Measurements from ENCODE around the gene SPINK1. TPM values are rescaled to one million over a fixed set of nuclear protein-coding genes. Genes with fewer than 3 reads are reported as not detected.

SPINK1 gene
- polyA plus RNA-seq, 2 of the 4 experiments (the other 2 are of a cell fraction): 0.22 TPM; not detected in 1

GRCh38 chr5:147819261-147819770 is 12.2 kb downstream of the SPINK1 start:
- no peak for DNase-seq (ENCODE audit: low read depth in 1 of 2, low spot score in 1 of 2)
- ChIA-PET POLR2A (no interaction called here), CTCF (interaction anchor here (1.4 kb wide), 1 partner anchor 191 kb away, joined by 5 read pairs; no protein-coding TSS in a partner anchor)
- ATAC-seq: no peak
- Histone ChIP-seq H3K4me1 (no peaks in the 10 kb centered on the region), H3K9me3 (no peaks in the 10 kb centered on the region; the same call in 2 of the 3 replicates), H3K27ac (no peak overlapping the region), H3K4me3 (no peak overlapping the region), H3K4me2 (no peak overlapping the region)
- 6% methylated on average over 1 of the region's 1 CpG for WGBS (ENCODE audit: missing lambda C conversion rate)
- no peak for TF ChIP-seq SREBF2 (IDR thresholded peaks at IDR 0.05)
- TF ChIP-seq, protein P1, sequence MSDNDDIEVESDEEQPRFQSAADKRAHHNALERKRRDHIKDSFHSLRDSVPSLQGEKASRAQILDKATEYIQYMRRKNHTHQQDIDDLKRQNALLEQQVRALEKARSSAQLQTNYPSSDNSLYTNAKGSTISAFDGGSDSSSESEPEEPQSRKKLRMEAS (IDR thresholded peaks at IDR 0.05): no peak
- TF ChIP-seq, protein P2, sequence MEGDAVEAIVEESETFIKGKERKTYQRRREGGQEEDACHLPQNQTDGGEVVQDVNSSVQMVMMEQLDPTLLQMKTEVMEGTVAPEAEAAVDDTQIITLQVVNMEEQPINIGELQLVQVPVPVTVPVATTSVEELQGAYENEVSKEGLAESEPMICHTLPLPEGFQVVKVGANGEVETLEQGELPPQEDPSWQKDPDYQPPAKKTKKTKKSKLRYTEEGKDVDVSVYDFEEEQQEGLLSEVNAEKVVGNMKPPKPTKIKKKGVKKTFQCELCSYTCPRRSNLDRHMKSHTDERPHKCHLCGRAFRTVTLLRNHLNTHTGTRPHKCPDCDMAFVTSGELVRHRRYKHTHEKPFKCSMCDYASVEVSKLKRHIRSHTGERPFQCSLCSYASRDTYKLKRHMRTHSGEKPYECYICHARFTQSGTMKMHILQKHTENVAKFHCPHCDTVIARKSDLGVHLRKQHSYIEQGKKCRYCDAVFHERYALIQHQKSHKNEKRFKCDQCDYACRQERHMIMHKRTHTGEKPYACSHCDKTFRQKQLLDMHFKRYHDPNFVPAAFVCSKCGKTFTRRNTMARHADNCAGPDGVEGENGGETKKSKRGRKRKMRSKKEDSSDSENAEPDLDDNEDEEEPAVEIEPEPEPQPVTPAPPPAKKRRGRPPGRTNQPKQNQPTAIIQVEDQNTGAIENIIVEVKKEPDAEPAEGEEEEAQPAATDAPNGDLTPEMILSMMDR (IDR thresholded peaks at IDR 0.05): no peak
- TF ChIP-seq, protein P3, sequence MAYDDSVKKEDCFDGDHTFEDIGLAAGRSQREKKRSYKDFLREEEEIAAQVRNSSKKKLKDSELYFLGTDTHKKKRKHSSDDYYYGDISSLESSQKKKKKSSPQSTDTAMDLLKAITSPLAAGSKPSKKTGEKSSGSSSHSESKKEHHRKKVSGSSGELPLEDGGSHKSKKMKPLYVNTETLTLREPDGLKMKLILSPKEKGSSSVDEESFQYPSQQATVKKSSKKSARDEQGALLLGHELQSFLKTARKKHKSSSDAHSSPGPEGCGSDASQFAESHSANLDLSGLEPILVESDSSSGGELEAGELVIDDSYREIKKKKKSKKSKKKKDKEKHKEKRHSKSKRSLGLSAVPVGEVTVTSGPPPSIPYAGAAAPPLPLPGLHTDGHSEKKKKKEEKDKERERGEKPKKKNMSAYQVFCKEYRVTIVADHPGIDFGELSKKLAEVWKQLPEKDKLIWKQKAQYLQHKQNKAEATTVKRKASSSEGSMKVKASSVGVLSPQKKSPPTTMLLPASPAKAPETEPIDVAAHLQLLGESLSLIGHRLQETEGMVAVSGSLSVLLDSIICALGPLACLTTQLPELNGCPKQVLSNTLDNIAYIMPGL (CRISPR knock-in tag; IDR thresholded peaks at IDR 0.05; ENCODE audit: borderline replicate concordance): no peak
- TF ChIP-seq, protein P4, sequence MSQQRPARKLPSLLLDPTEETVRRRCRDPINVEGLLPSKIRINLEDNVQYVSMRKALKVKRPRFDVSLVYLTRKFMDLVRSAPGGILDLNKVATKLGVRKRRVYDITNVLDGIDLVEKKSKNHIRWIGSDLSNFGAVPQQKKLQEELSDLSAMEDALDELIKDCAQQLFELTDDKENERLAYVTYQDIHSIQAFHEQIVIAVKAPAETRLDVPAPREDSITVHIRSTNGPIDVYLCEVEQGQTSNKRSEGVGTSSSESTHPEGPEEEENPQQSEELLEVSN (IDR thresholded peaks at IDR 0.05; ENCODE audit: borderline replicate concordance, low read depth): no peak
- TF ChIP-seq CBX8 (IDR thresholded peaks at IDR 0.05): no peak
- no peak for TF ChIP-seq ESRRA (IDR thresholded peaks at IDR 0.05; ENCODE audit: borderline replicate concordance, low read length)
- TF ChIP-seq EHF (CRISPR knock-in tag; IDR thresholded peaks at IDR 0.05): no peak
- no peak for TF ChIP-seq MAZ (IDR thresholded peaks at IDR 0.05; ENCODE audit: borderline replicate concordance, low read depth, low read length)
- no peak for TF ChIP-seq TFCP2L1 (CRISPR knock-in tag; IDR thresholded peaks at IDR 0.05)
- TF ChIP-seq EP300 (IDR thresholded peaks at IDR 0.05): no peak
- no peak for TF ChIP-seq PBX3 (IDR thresholded peaks at IDR 0.05)
- FAIRE-seq: no peak

- peak in 1 of 2 experiments; percentile 13; a peak in 1 of 6 replicates for ATAC-seq
- ChIA-PET POLR2A (no interaction called here), CTCF (interaction anchor here (1.4 kb wide), 1 partner anchor 190 kb away, joined by 5 read pairs; no protein-coding TSS in a partner anchor)
- Histone ChIP-seq H3K4me2 (no peak overlapping the region), H3K27ac (no peak overlapping the region), H3K9me3 (no peaks in the 10 kb centered on the region; the same call in 2 of the 3 replicates), H3K4me3 (no peak overlapping the region), H3K4me1 (no peaks in the 10 kb centered on the region)
- no peak for DNase-seq (ENCODE audit: low read depth in 1 of 2, low spot score in 1 of 2)
- 24% methylated on average over 1 of the region's 1 CpG for WGBS (ENCODE audit: missing lambda C conversion rate)
- FAIRE-seq: no peak
- no peak for TF ChIP-seq ATOH8 (CRISPR knock-in tag; IDR thresholded peaks at IDR 0.05; ENCODE audit: low read depth)
- no peak for TF ChIP-seq TP53 (CRISPR knock-in tag; IDR thresholded peaks at IDR 0.05)
- TF ChIP-seq KDM5A (IDR thresholded peaks at IDR 0.05): no peak
- TF ChIP-seq, protein P4 (IDR thresholded peaks at IDR 0.05; ENCODE audit: borderline replicate concordance, low read depth): no peak
- TF ChIP-seq HOXB13 (CRISPR knock-in tag; IDR thresholded peaks at IDR 0.05; ENCODE audit: low read depth): no peak
- no peak for TF ChIP-seq MYC (IDR thresholded peaks at IDR 0.05; ENCODE audit: borderline replicate concordance, low read length)
- TF ChIP-seq CBX2 (IDR thresholded peaks at IDR 0.05; ENCODE audit: borderline replicate concordance, low read depth): no peak
- TF ChIP-seq, protein P5, sequence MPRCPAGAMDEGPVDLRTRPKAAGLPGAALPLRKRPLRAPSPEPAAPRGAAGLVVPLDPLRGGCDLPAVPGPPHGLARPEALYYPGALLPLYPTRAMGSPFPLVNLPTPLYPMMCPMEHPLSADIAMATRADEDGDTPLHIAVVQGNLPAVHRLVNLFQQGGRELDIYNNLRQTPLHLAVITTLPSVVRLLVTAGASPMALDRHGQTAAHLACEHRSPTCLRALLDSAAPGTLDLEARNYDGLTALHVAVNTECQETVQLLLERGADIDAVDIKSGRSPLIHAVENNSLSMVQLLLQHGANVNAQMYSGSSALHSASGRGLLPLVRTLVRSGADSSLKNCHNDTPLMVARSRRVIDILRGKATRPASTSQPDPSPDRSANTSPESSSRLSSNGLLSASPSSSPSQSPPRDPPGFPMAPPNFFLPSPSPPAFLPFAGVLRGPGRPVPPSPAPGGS (IDR thresholded peaks at IDR 0.05): no peak
- no peak for TF ChIP-seq EHMT2 (IDR thresholded peaks at IDR 0.05; ENCODE audit: low read depth)
- TF ChIP-seq, protein P3 (CRISPR knock-in tag; IDR thresholded peaks at IDR 0.05; ENCODE audit: borderline replicate concordance): no peak
- no peak for TF ChIP-seq HES2 (IDR thresholded peaks at IDR 0.05)
- TF ChIP-seq POLR2AphosphoS2 (conservative IDR thresholded peaks at IDR 0.05; ENCODE audit: low read length): no peak
- TF ChIP-seq TFCP2L1 (CRISPR knock-in tag; IDR thresholded peaks at IDR 0.05): no peak
- no peak for TF ChIP-seq KDM1A (IDR thresholded peaks at IDR 0.05; ENCODE audit: low read depth)
- TF ChIP-seq EP300 (IDR thresholded peaks at IDR 0.05): no peak
- TF ChIP-seq MAFK (IDR thresholded peaks at IDR 0.05; ENCODE audit: partially characterized antibody): no peak
- TF ChIP-seq NR3C1 (IDR thresholded peaks at IDR 0.05): no peak
- TF ChIP-seq GATA3 (IDR thresholded peaks at IDR 0.05; ENCODE audit: borderline replicate concordance): no peak
Observed at GRCh38 chr5:147818290-147818689, 13.2 kb downstream of the SPINK1 start.

All from A549 (cell line).